ENCODE data around the gene ASXL2. TPM values are rescaled to one million over a fixed set of nuclear protein-coding genes. Genes with fewer than 3 reads are reported as not detected.

The ASXL2 gene
- total and polyA plus RNA-seq, 2 of the 13 experiments (the other 11 are each of a cell fraction or from before 2014, with no cell fraction given) = 12.1 to 19.2 TPM

DNA sequence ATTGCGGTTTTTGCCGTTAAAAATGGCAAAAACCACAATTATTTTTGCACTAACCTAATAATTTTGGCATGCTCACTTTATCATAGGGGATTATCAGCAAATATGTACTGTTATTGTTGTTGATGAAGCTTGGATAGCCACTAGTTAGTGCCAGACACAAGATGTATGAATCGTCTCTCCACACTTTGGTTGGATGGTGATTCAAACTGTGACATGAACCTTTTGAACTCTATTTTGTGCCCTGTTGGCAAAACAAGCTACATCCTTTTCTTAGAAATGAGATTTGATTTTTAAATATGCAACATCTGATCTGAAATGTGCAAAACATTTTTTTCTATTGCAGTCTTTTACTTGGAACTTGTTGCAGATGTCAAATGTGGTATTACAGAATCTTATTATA, 156.1 kb downstream of the ASXL2 start (continued):
- no peak for TF ChIP-seq ZNF597 (CRISPR knock-in tag; IDR thresholded peaks at IDR 0.05)
- no peak for TF ChIP-seq ZNF329 (CRISPR knock-in tag; IDR thresholded peaks at IDR 0.05; ENCODE audit: low read depth)
- TF ChIP-seq NCOR1 (IDR thresholded peaks at IDR 0.05; ENCODE audit: borderline replicate concordance, low read length) = no peak

DNA sequence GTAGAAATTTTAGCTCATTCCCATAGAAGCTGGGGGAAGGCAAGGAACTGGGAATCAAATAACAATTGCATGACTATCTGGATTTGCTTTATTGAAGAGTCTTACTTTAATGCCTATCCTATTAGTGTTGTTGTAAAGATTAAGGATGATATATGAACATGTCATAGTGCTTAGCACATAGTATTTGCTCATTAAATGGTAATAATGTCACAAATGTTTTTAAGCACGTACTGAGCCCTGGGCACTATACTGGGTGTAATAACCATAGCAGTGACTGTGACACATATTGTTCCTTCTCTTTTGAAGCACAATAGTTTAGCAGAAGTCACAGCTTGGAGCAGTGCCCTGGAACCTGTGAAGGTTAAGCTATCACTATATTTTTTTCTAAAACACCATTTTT, 157.7 kb downstream of the ASXL2 start:
- 63% methylated on average over 1 of the region's 1 CpG for WGBS (ENCODE audit: low lambda C conversion rate)
- H4K20me1 ChIP-seq (ENCODE audit: insufficient read depth, low read length) = no peaks in the 10 kb centered on the region
- ATAC-seq = no peak
- no peak for DNase-seq (ENCODE audit: low spot score)
- no peaks in the 10 kb centered on the region for H3K79me2 ChIP-seq (ENCODE audit: insufficient read depth, low read length)
- no peak overlapping the region for H3K9ac ChIP-seq (ENCODE audit: insufficient read depth, low read depth, low read length)
- no peak overlapping the region for H3K4me2 ChIP-seq (ENCODE audit: low read depth, low read length)
- intact Hi-C loops (cut with micrococcal nuclease; ENCODE audit: unreplicated experiment) = no loop called here
- no peak overlapping the region for H3K27ac ChIP-seq (ENCODE audit: extremely low read length, insufficient read depth, low read length)
- FAIRE-seq = no peak
- H3K4me3 ChIP-seq (replicated peaks in 1 of 3; ENCODE audit: insufficient read depth in 1 of 3, low read depth in 2 of 3, low read length in 3 of 3) = no peak overlapping the region
- peaks cover 3% of the 10 kb centered on the region for H3K4me1 ChIP-seq (ENCODE audit: insufficient read depth, low read length)
- H3K36me3 ChIP-seq (replicated peaks in 1 of 2; ENCODE audit: control insufficient read depth in 1 of 2, insufficient read depth in 2 of 2, low read length in 2 of 2) = no peaks in the 10 kb centered on the region
- H2AFZ ChIP-seq (ENCODE audit: low read length) = no peak overlapping the region
- ChIA-PET POLR2A (no interaction called here), CTCF (ENCODE audit: low intra/inter-chr PET ratio, low total read pairs) (no interaction called here)
- no TSS peak for BruUV-seq (replicated peaks)
- H3K27me3 ChIP-seq (ENCODE audit: control insufficient read depth in 1 of 2, insufficient read depth in 2 of 2, low read length in 2 of 2) = peaks cover 0 to 9% of the 10 kb centered on the region in 2 experiments; a peak in 2 of 5 replicates
- in situ Hi-C loops (cut with HindIII; ENCODE audit: extremely low pct_ligation_motif_present, low pct_unique_long_range_greater_than_20kb) = no loop called here
- TF ChIP-seq RXRB (CRISPR knock-in tag; IDR thresholded peaks at IDR 0.05; ENCODE audit: borderline replicate concordance) = no peak
- TF ChIP-seq, protein P1, sequence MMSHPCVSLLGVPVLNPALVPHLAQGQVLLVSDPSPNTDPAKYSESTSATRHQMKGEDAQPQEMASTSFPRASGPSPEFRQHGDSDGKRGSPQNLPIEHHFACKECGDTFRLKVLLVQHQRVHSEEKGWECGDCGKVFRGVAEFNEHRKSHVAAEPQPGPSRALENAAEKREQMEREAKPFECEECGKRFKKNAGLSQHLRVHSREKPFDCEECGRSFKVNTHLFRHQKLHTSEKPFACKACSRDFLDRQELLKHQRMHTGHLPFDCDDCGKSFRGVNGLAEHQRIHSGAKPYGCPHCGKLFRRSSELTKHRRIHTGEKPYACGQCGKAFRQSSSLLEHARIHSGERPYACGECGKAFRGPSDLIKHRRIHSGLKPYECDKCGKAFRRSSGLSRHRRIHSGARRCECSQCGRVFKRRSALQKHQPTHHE (CRISPR knock-in tag; IDR thresholded peaks at IDR 0.05; ENCODE audit: borderline replicate concordance) = no peak
- no peak for TF ChIP-seq CBX2 (IDR thresholded peaks at IDR 0.05; ENCODE audit: low read depth, low read length)
- no peak for TF ChIP-seq CBX2 (CRISPR knock-in tag; IDR thresholded peaks at IDR 0.05; ENCODE audit: low read depth)
- no peak for TF ChIP-seq SALL2 (CRISPR knock-in tag; IDR thresholded peaks at IDR 0.05)
- TF ChIP-seq ZNF33A (CRISPR knock-in tag; IDR thresholded peaks at IDR 0.05; ENCODE audit: borderline replicate concordance) = no peak
- no peak for TF ChIP-seq FLYWCH1 (CRISPR knock-in tag; IDR thresholded peaks at IDR 0.05)
- TF ChIP-seq ZNF598 (CRISPR knock-in tag; IDR thresholded peaks at IDR 0.05; ENCODE audit: borderline replicate concordance) = no peak
- no peak for TF ChIP-seq KDM1A (CRISPR knock-in tag; IDR thresholded peaks at IDR 0.05)
- TF ChIP-seq ZNF839 (CRISPR knock-in tag; IDR thresholded peaks at IDR 0.05; ENCODE audit: borderline replicate concordance) = no peak
- TF ChIP-seq THAP8 (CRISPR knock-in tag; IDR thresholded peaks at IDR 0.05; ENCODE audit: borderline replicate concordance) = no peak
- TF ChIP-seq ELK4 (CRISPR knock-in tag; IDR thresholded peaks at IDR 0.05; ENCODE audit: borderline replicate concordance) = no peak
- TF ChIP-seq, protein P2, sequence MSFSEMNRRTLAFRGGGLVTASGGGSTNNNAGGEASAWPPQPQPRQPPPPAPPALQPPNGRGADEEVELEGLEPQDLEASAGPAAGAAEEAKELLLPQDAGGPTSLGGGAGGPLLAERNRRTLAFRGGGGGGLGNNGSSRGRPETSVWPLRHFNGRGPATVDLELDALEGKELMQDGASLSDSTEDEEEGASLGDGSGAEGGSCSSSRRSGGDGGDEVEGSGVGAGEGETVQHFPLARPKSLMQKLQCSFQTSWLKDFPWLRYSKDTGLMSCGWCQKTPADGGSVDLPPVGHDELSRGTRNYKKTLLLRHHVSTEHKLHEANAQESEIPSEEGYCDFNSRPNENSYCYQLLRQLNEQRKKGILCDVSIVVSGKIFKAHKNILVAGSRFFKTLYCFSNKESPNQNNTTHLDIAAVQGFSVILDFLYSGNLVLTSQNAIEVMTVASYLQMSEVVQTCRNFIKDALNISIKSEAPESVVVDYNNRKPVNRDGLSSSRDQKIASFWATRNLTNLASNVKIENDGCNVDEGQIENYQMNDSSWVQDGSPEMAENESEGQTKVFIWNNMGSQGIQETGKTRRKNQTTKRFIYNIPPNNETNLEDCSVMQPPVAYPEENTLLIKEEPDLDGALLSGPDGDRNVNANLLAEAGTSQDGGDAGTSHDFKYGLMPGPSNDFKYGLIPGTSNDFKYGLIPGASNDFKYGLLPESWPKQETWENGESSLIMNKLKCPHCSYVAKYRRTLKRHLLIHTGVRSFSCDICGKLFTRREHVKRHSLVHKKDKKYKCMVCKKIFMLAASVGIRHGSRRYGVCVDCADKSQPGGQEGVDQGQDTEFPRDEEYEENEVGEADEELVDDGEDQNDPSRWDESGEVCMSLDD (CRISPR knock-in tag; IDR thresholded peaks at IDR 0.05; ENCODE audit: borderline replicate concordance) = no peak
- H3K9me3 ChIP-seq (ENCODE audit: low read length) = no peaks in the 10 kb centered on the region
